ENCODE measurements around the gene FNDC3B.

The FNDC3B gene

DNA sequence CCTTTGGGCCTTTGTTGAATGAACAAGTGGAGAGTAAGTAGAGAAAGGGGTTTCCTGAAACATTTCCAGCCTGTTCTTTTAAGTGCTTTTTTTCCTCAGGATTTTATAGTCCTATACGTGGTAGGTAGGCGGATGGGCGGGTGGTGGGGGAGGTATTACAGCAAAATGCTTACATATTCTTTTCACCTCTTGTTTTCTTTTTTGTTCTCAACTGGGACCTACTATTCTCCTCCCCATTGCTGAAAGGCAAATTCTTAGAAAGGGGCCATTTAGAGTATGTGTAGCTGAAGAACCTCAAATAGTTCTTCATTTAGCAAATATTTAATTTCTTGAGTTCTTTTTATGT is 135.8 kb downstream of the FNDC3B start:
- no peak overlapping the region for H2AFZ ChIP-seq (ENCODE audit: low read length)
- no peaks in the 10 kb centered on the region for H3F3A ChIP-seq (ENCODE audit: insufficient read depth, low read length)
- no peaks in the 10 kb centered on the region for H3K27me3 ChIP-seq (replicated peaks; ENCODE audit: insufficient read depth, low read length)
- H3K27ac ChIP-seq (ENCODE audit: low read length): no peak overlapping the region
- no peak overlapping the region for H3K9ac ChIP-seq (ENCODE audit: low read length)
- 0 out of 2 replicates have a peak, but pooled peaks cover 8% of the 10 kb centered on the region for H4K20me1 ChIP-seq (ENCODE audit: insufficient read depth, low read length)
- peaks cover 33% of the 10 kb centered on the region for H3K4me1 ChIP-seq (ENCODE audit: low read length)
- no peak for DNase-seq
- peaks cover 97% of the 10 kb centered on the region for H3K79me2 ChIP-seq (ENCODE audit: low read length)
- H3K9me2 ChIP-seq (replicated peaks; ENCODE audit: insufficient read depth, low read length): no peaks in the 10 kb centered on the region
- H3K4me2 ChIP-seq (ENCODE audit: low read depth, low read length): no peak overlapping the region
- H3K4me3 ChIP-seq (ENCODE audit: low read length): no peak overlapping the region
- no peaks in the 10 kb centered on the region; the same call in 1 of the 2 replicates for H3K36me3 ChIP-seq (replicated peaks; ENCODE audit: insufficient read depth, low read length)
- H3K9me3 ChIP-seq (replicated peaks; ENCODE audit: insufficient read depth, low read length): no peaks in the 10 kb centered on the region
- TF ChIP-seq EZH2phosphoT487 (IDR thresholded peaks at IDR 0.05; ENCODE audit: low read length): no peak
- no peak for TF ChIP-seq CTCF (IDR thresholded peaks at IDR 0.05; ENCODE audit: low read length)
- no peak for TF ChIP-seq EZH2 (optimal IDR thresholded peaks at IDR 0.05; ENCODE audit: low read depth, low read length)

GRCh38 chr3:172176061-172176770 is 136.8 kb downstream of the FNDC3B start:
- Histone ChIP-seq H3F3A (ENCODE audit: insufficient read depth, low read length) (0 out of 2 replicates have a peak, but pooled peaks cover 1% of the 10 kb centered on the region), H3K27me3 (replicated peaks; ENCODE audit: insufficient read depth, low read length) (no peaks in the 10 kb centered on the region), H3K9me2 (replicated peaks; ENCODE audit: insufficient read depth, low read length) (no peaks in the 10 kb centered on the region), H3K9me3 (replicated peaks; ENCODE audit: insufficient read depth, low read length) (no peaks in the 10 kb centered on the region), H3K4me3 (ENCODE audit: low read length) (no peak overlapping the region), H3K9ac (ENCODE audit: low read length) (no peak overlapping the region), H2AFZ (ENCODE audit: low read length) (no peak overlapping the region), H3K4me1 (ENCODE audit: low read length) (peaks cover 32% of the 10 kb centered on the region), H3K27ac (ENCODE audit: low read length) (no peak overlapping the region), H4K20me1 (ENCODE audit: insufficient read depth, low read length) (0 out of 2 replicates have a peak, but pooled peaks cover 4% of the 10 kb centered on the region), H3K36me3 (replicated peaks; ENCODE audit: insufficient read depth, low read length) (no peaks in the 10 kb centered on the region; the same call in 1 of the 2 replicates), H3K4me2 (ENCODE audit: low read depth, low read length) (no peak overlapping the region), H3K79me2 (ENCODE audit: low read length) (peaks cover 97% of the 10 kb centered on the region)
- DNase-seq: no peak
- TF ChIP-seq CTCF (IDR thresholded peaks at IDR 0.05; ENCODE audit: low read length) (no peak), EZH2phosphoT487 (IDR thresholded peaks at IDR 0.05; ENCODE audit: low read length) (no peak), EZH2 (optimal IDR thresholded peaks at IDR 0.05; ENCODE audit: low read depth, low read length) (no peak)

GRCh38 chr3:172177046-172177445 is 137.7 kb downstream of the FNDC3B start:
- H3K9me2 ChIP-seq (replicated peaks; ENCODE audit: insufficient read depth, low read length): no peaks in the 10 kb centered on the region
- no peak overlapping the region for H3K4me2 ChIP-seq (ENCODE audit: low read depth, low read length)
- H3K4me1 ChIP-seq (ENCODE audit: low read length): peaks cover 33% of the 10 kb centered on the region
- no peak for DNase-seq
- no peaks in the 10 kb centered on the region for H3K9me3 ChIP-seq (replicated peaks; ENCODE audit: insufficient read depth, low read length)
- no peaks in the 10 kb centered on the region for H3K27me3 ChIP-seq (replicated peaks; ENCODE audit: insufficient read depth, low read length)
- H3K36me3 ChIP-seq (replicated peaks; ENCODE audit: insufficient read depth, low read length): no peaks in the 10 kb centered on the region; the same call in 1 of the 2 replicates
- 0 out of 2 replicates have a peak, but pooled peaks cover 4% of the 10 kb centered on the region for H4K20me1 ChIP-seq (ENCODE audit: insufficient read depth, low read length)
- H3K27ac ChIP-seq (ENCODE audit: low read length): no peak overlapping the region
- H3K4me3 ChIP-seq (ENCODE audit: low read length): no peak overlapping the region
- no peak for TF ChIP-seq CTCF (IDR thresholded peaks at IDR 0.05; ENCODE audit: low read length)
- TF ChIP-seq EZH2phosphoT487 (IDR thresholded peaks at IDR 0.05; ENCODE audit: low read length): no peak
- TF ChIP-seq EZH2 (optimal IDR thresholded peaks at IDR 0.05; ENCODE audit: low read depth, low read length): no peak
- peaks cover 97% of the 10 kb centered on the region for H3K79me2 ChIP-seq (ENCODE audit: low read length)
- no peak overlapping the region for H3K9ac ChIP-seq (ENCODE audit: low read length)
- no peak overlapping the region for H2AFZ ChIP-seq (ENCODE audit: low read length)
- H3F3A ChIP-seq (ENCODE audit: insufficient read depth, low read length): peaks cover 7% of the 10 kb centered on the region
